ENCODE measurements around the gene POLQ.

GRCh38 chr3:121496786-121497185 lies 49.0 kb downstream of the POLQ start:
- TF ChIP-seq CTCF (IDR thresholded peaks at IDR 0.05; ENCODE audit: low read depth, low read length, poor library complexity, severe bottlenecking) (no peak), EZH2phosphoT487 (IDR thresholded peaks at IDR 0.05; ENCODE audit: borderline replicate concordance, low read length) (no peak)
